ENCODE results near the gene BABAM2. TPM values are rescaled to one million over a fixed set of nuclear protein-coding genes. Genes with fewer than 3 reads are reported as not detected.

Gene BABAM2
- total RNA-seq, 1 experiment from 2014 or later = 16.3 TPM

DNA sequence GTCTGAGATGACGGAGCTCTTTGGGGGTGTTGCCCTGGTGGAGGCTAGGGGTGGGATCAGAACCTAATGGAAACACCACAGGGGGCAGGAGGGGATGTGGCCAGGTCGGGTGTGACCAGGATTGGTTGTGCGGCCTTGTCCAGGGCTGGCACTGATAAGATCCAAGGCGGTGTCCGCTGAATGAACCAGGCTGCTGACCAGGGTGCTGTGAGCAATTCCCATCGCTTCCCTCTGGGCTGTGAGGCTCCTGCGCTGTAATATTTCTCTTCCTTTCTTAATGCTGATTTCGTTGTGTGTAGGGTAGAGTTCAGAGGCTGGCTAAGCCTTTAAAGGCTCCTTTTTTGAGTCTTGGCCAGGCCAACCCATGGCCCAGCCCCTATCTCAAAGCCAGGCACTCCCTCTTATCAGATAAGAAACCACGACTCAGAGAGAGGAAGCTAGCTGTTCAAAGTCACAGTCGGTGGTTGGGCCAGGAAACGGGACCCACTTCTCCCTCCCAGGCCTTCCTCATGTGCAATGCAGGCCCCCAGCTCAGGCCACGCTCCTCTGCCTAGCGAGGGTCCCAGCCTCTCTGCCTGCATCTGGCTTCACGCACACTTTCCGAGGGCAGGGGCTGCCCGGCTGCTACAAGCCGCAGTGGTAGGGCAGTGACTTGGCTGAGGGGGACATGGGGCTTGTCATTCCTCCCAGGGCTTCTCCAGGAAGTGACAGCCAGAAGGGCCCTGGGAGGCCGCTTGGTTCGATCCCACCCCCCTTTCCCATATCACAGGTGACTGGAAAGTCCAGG is 476.2 kb downstream of the BABAM2 start:
- TF ChIP-seq EZH2phosphoT487 (IDR thresholded peaks at IDR 0.05; ENCODE audit: borderline replicate concordance, low read length) (no peak), EZH2 (IDR thresholded peaks at IDR 0.05; ENCODE audit: low read length, unreplicated experiment) (no peak)
- TF ChIP-seq, protein P1, sequence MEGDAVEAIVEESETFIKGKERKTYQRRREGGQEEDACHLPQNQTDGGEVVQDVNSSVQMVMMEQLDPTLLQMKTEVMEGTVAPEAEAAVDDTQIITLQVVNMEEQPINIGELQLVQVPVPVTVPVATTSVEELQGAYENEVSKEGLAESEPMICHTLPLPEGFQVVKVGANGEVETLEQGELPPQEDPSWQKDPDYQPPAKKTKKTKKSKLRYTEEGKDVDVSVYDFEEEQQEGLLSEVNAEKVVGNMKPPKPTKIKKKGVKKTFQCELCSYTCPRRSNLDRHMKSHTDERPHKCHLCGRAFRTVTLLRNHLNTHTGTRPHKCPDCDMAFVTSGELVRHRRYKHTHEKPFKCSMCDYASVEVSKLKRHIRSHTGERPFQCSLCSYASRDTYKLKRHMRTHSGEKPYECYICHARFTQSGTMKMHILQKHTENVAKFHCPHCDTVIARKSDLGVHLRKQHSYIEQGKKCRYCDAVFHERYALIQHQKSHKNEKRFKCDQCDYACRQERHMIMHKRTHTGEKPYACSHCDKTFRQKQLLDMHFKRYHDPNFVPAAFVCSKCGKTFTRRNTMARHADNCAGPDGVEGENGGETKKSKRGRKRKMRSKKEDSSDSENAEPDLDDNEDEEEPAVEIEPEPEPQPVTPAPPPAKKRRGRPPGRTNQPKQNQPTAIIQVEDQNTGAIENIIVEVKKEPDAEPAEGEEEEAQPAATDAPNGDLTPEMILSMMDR (conservative IDR thresholded peaks at IDR 0.05; ENCODE audit: low read depth, low read length) = no peak
- Histone ChIP-seq H3K9me3 (ENCODE audit: low read length) (no peaks in the 10 kb centered on the region), H3K36me3 (ENCODE audit: low read depth, low read length) (no peaks in the 10 kb centered on the region), H2AFZ (ENCODE audit: low read length) (no peak overlapping the region), H3K79me2 (ENCODE audit: low read length) (no peaks in the 10 kb centered on the region), H3K9ac (ENCODE audit: low read length) (no peak overlapping the region), H4K20me1 (ENCODE audit: low read length) (no peaks in the 10 kb centered on the region), H3K4me3 (ENCODE audit: low read length) (no peak overlapping the region), H3K27me3 (ENCODE audit: low read length) (no peaks in the 10 kb centered on the region), H3K4me2 (ENCODE audit: low read length) (no peak overlapping the region), H3F3A (ENCODE audit: low read length, unreplicated experiment) (no peaks in the 10 kb centered on the region), H3K9me2 (replicated peaks; ENCODE audit: low read length) (no peaks in the 10 kb centered on the region), H3K27ac (ENCODE audit: low read length) (no peak overlapping the region), H3K4me1 (ENCODE audit: insufficient read depth, low read length) (peaks cover 29% of the 10 kb centered on the region)
- ChIA-PET CTCF (no interaction called here), POLR2A (ENCODE audit: unreplicated experiment) (no interaction called here)
- ATAC-seq (no peak), DNase-seq (peak; percentile 15)
- intact Hi-C loops (cut with micrococcal nuclease) = no loop called here
- BruUV-seq (replicated peaks) = no TSS peak

DNA sequence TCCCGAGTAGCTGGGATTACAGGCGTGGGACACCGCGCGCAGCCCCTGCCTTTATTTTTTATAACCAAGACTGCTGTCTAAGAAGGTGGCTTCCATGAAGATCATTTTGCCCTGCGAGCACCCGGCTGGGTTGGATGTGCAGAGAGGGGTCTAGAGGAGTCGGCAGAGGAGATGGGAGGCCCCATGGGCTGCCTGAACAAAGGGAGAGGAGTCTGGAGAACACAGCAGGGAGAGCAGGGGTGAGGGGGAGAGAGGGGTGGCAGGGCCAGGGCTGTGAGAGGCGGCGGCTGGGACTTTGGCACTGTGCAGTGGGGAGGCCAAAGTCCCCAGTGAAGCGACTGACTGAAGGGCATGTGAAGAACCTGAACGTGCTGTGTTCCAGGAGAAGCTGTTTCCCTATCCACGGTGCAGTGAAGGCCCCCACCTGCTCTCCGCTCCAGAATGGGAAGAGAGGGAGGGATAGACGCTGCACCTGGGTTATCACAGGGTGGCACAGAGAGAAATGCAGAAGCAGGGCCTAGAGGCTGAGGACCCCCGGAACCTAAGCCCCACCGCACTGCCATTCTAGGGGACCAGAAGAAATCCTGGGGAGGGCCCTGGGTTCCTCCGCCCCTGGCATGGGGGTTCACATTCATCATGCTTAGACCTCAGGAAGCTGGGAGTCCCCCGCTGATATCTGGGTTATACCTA is 477.3 kb downstream of the BABAM2 start:
- ChIA-PET CTCF (no interaction called here), POLR2A (ENCODE audit: unreplicated experiment) (no interaction called here)
- no peak for DNase-seq
- no peaks in the 10 kb centered on the region for H3K9me3 ChIP-seq (ENCODE audit: low read length)
- H3K27me3 ChIP-seq (ENCODE audit: low read length) = no peaks in the 10 kb centered on the region
- H3F3A ChIP-seq (ENCODE audit: low read length, unreplicated experiment) = no peaks in the 10 kb centered on the region
- no peaks in the 10 kb centered on the region for H3K36me3 ChIP-seq (ENCODE audit: low read depth, low read length)
- TF ChIP-seq EZH2phosphoT487 (IDR thresholded peaks at IDR 0.05; ENCODE audit: borderline replicate concordance, low read length) (no peak), EZH2 (IDR thresholded peaks at IDR 0.05; ENCODE audit: low read length, unreplicated experiment) (no peak)
- TF ChIP-seq, protein P1 (conservative IDR thresholded peaks at IDR 0.05; ENCODE audit: low read depth, low read length) = no peak
- H3K4me1 ChIP-seq (ENCODE audit: insufficient read depth, low read length) = peaks cover 29% of the 10 kb centered on the region
- no peak overlapping the region for H3K4me3 ChIP-seq (ENCODE audit: low read length)
- no peaks in the 10 kb centered on the region for H3K9me2 ChIP-seq (replicated peaks; ENCODE audit: low read length)
- intact Hi-C loops (cut with micrococcal nuclease) = no loop called here
- no peak overlapping the region for H3K27ac ChIP-seq (ENCODE audit: low read length)
- no TSS peak for BruUV-seq (replicated peaks)
- H3K4me2 ChIP-seq (ENCODE audit: low read length) = no peak overlapping the region
- H3K9ac ChIP-seq (ENCODE audit: low read length) = no peak overlapping the region
- H4K20me1 ChIP-seq (ENCODE audit: low read length) = no peaks in the 10 kb centered on the region
- H2AFZ ChIP-seq (ENCODE audit: low read length) = no peak overlapping the region
- ATAC-seq = no peak
- H3K79me2 ChIP-seq (ENCODE audit: low read length) = no peaks in the 10 kb centered on the region

DNA sequence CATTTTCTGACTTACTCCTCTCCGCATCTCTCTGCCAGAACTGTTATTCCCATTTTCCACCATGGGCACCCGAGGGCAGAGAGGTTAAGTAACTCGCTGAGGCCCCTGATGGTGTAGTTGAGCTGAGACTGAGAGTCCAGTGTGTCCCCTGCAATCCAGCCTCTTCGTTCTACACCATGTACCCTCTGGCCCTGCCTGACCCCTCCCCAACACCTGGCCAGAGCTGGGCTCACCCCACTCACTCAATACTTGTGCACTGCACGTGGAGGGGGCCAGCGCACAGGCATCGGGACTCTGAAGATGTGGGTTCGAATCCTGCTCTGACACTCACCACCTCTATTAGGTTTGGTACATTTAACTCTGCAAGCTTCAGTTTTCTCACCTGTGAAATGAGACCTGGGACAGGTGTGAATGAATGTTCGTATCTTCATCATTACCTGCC is 477.8 kb downstream of the BABAM2 start:
- Histone ChIP-seq H3K9me3 (ENCODE audit: low read length) (no peaks in the 10 kb centered on the region), H3F3A (ENCODE audit: low read length, unreplicated experiment) (no peaks in the 10 kb centered on the region), H3K9me2 (replicated peaks; ENCODE audit: low read length) (no peaks in the 10 kb centered on the region), H3K4me3 (ENCODE audit: low read length) (no peak overlapping the region), H3K27ac (ENCODE audit: low read length) (no peak overlapping the region), H4K20me1 (ENCODE audit: low read length) (no peaks in the 10 kb centered on the region), H3K4me1 (ENCODE audit: insufficient read depth, low read length) (peaks cover 31% of the 10 kb centered on the region), H3K79me2 (ENCODE audit: low read length) (no peaks in the 10 kb centered on the region), H3K4me2 (ENCODE audit: low read length) (no peak overlapping the region), H2AFZ (ENCODE audit: low read length) (no peak overlapping the region), H3K9ac (ENCODE audit: low read length) (no peak overlapping the region), H3K36me3 (ENCODE audit: low read depth, low read length) (no peaks in the 10 kb centered on the region), H3K27me3 (ENCODE audit: low read length) (no peaks in the 10 kb centered on the region)
- no TSS peak for BruUV-seq (replicated peaks)
- ChIA-PET CTCF (no interaction called here), POLR2A (ENCODE audit: unreplicated experiment) (no interaction called here)
- TF ChIP-seq EZH2 (IDR thresholded peaks at IDR 0.05; ENCODE audit: low read length, unreplicated experiment) (no peak), EZH2phosphoT487 (IDR thresholded peaks at IDR 0.05; ENCODE audit: borderline replicate concordance, low read length) (no peak)
- TF ChIP-seq, protein P1 (conservative IDR thresholded peaks at IDR 0.05; ENCODE audit: low read depth, low read length) = no peak
- intact Hi-C loops (cut with micrococcal nuclease) = no loop called here
- no peak for ATAC-seq
- no peak for DNase-seq

Data from PC-3 (cell line).